ENCODE measurements around the gene MRPL44.

DNA sequence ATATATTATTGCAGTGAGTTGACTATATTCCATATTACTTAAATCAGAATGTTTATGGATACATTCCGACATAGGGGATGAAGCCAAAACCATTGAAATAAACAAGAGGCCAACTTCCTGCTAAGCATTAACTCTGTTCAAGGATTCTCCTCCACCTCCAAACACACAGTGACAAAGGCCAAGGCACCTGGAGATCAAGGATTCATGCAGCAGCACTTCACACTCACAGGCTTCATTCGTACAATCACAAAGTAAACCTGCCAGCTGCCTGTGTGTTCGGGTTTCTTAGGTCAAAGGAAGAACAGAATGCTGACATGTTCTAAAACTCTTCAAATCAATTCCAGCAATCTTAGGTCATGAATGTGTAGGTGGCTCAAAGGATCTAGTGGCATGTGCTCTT, 35.0 kb upstream of the MRPL44 start:
- TF ChIP-seq POLR2AphosphoS5 (IDR thresholded peaks at IDR 0.05; ENCODE audit: low read depth, low read length) (no peak), SIN3A (IDR thresholded peaks at IDR 0.05; ENCODE audit: borderline replicate concordance, insufficient read depth, low read length) (no peak), TAF1 (IDR thresholded peaks at IDR 0.05; ENCODE audit: borderline replicate concordance, insufficient read depth, low read length) (no peak), FOXP2 (optimal IDR thresholded peaks at IDR 0.05; ENCODE audit: borderline replicate concordance, extremely low read depth, extremely low read length, insufficient read depth) (no peak)
- TF ChIP-seq, protein P1, sequence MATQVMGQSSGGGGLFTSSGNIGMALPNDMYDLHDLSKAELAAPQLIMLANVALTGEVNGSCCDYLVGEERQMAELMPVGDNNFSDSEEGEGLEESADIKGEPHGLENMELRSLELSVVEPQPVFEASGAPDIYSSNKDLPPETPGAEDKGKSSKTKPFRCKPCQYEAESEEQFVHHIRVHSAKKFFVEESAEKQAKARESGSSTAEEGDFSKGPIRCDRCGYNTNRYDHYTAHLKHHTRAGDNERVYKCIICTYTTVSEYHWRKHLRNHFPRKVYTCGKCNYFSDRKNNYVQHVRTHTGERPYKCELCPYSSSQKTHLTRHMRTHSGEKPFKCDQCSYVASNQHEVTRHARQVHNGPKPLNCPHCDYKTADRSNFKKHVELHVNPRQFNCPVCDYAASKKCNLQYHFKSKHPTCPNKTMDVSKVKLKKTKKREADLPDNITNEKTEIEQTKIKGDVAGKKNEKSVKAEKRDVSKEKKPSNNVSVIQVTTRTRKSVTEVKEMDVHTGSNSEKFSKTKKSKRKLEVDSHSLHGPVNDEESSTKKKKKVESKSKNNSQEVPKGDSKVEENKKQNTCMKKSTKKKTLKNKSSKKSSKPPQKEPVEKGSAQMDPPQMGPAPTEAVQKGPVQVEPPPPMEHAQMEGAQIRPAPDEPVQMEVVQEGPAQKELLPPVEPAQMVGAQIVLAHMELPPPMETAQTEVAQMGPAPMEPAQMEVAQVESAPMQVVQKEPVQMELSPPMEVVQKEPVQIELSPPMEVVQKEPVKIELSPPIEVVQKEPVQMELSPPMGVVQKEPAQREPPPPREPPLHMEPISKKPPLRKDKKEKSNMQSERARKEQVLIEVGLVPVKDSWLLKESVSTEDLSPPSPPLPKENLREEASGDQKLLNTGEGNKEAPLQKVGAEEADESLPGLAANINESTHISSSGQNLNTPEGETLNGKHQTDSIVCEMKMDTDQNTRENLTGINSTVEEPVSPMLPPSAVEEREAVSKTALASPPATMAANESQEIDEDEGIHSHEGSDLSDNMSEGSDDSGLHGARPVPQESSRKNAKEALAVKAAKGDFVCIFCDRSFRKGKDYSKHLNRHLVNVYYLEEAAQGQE (IDR thresholded peaks at IDR 0.05; ENCODE audit: insufficient read depth in 1 of 2, low read depth in 2 of 2, low read length in 2 of 2): no peak
